HEK293 (cell line): ENCODE data around the gene PBXIP1.

Experiments
- CTCF ChIA-PET: fragments of 350-600 bp; formaldehyde crosslinking; extraction: SDS; loops from one replicate; lab custom pipeline; 2021; ENCODE audit warnings: antibody characterized with exemption; lab: Yijun Ruan, JAX
- POLR2A ChIA-PET: fragments of 300-600 bp; formaldehyde crosslinking; extraction: SDS; loops from one replicate; lab custom pipeline; 2020; ENCODE audit warnings: antibody characterized with exemption, inconsistent platforms; lab: Yijun Ruan, JAX
- H3K27ac ChIP-seq: fragments of 200-500 bp; sonication (Bioruptor generic); 2 replicates; pipeline ENCODE4 v1.5.1; 2014; ENCODE audit warnings: low read depth, low read length, control low read depth, inconsistent platforms; ENCODE audit errors: extremely low read depth
- H3K36me3 ChIP-seq, 2 experiments: fragments of 200-500 bp in 1 of 2; sonication (Bioruptor generic) in 1 of 2; 1 replicate in 1 of 2; 2 replicates in 1 of 2; pipeline ENCODE4 v1.5.1; 2014 to 2017; ENCODE audit warnings: inconsistent platforms in 2 of 2, low read length in 2 of 2; ENCODE audit not compliant: control insufficient read depth in 2 of 2, insufficient read depth in 1 of 2
- H3K4me1 ChIP-seq: fragments of 200-500 bp; sonication (Bioruptor generic); 2 replicates; pipeline ENCODE4 v1.5.1; 2014; ENCODE audit warnings: mild to moderate bottlenecking, low read length, inconsistent platforms; ENCODE audit not compliant: control insufficient read depth, insufficient read depth
- H3K4me3 ChIP-seq: 2 replicates; pipeline ENCODE4 v1.5.1; 2011; ENCODE audit warnings: low read depth, mild to moderate bottlenecking, control low read depth, low read length, moderate library complexity
- H3K9me3 ChIP-seq: fragments of 200-500 bp; sonication (Bioruptor generic); 2 replicates; pipeline ENCODE4 v1.5.1; 2014; ENCODE audit warnings: low read depth, low read length, inconsistent platforms; ENCODE audit not compliant: control insufficient read depth, insufficient read depth
- EGR2 ChIP-seq: fragments of 450-650 bp; formaldehyde crosslinking; IDR thresholded peaks from 2 replicates; pipeline ENCODE4 v1.5.1; 2016; ENCODE audit warnings: low read depth, missing biosample characterization, missing genetic modification characterization
- ELK4 ChIP-seq: IDR thresholded peaks from 2 replicates; pipeline ENCODE4 v1.6.1; 2011; ENCODE audit warnings: mild to moderate bottlenecking, low read depth, low read length, borderline replicate concordance
- INSM2 ChIP-seq: fragments of 450-650 bp; formaldehyde crosslinking; IDR thresholded peaks from 2 replicates; pipeline ENCODE4 v1.5.1; 2016; ENCODE audit warnings: missing biosample characterization, missing genetic modification characterization
- KLF10 ChIP-seq: fragments of 450-650 bp; IDR thresholded peaks from 2 replicates; pipeline ENCODE4 v1.5.1; 2018; ENCODE audit warnings: missing biosample characterization, mild to moderate bottlenecking, missing genetic modification characterization
- PATZ1 ChIP-seq: fragments of 450-650 bp; formaldehyde crosslinking; IDR thresholded peaks from 2 replicates; pipeline ENCODE4 v1.5.1; 2016; ENCODE audit warnings: missing biosample characterization, missing genetic modification characterization
- SCRT1 ChIP-seq: fragments of 450-650 bp; formaldehyde crosslinking; IDR thresholded peaks from 2 replicates; pipeline ENCODE4 v1.5.1; 2016; ENCODE audit warnings: missing biosample characterization, missing genetic modification characterization, borderline replicate concordance
- SETDB1 ChIP-seq: IDR thresholded peaks from one replicate; pipeline ENCODE4 v1.6.1; 2017; ENCODE audit warnings: mild to moderate bottlenecking, low read length, moderate library complexity, mixed read lengths; ENCODE audit not compliant: insufficient read length
- ZBTB6 ChIP-seq: fragments of 450-650 bp; formaldehyde crosslinking; IDR thresholded peaks from 2 replicates; pipeline ENCODE4 v1.5.1; 2017; ENCODE audit warnings: missing biosample characterization, missing genetic modification characterization
- ZBTB7A ChIP-seq: fragments of 450-650 bp; formaldehyde crosslinking; IDR thresholded peaks from 2 replicates; pipeline ENCODE4 v1.5.1; 2016; ENCODE audit warnings: low read depth, missing biosample characterization, missing genetic modification characterization
- ZFP3 ChIP-seq: fragments of 450-650 bp; formaldehyde crosslinking; IDR thresholded peaks from 2 replicates; pipeline ENCODE4 v1.5.1; 2016; ENCODE audit warnings: low read depth, missing biosample characterization, missing genetic modification characterization
- ZNF18 ChIP-seq: fragments of 450-650 bp; formaldehyde crosslinking; IDR thresholded peaks from 2 replicates; pipeline ENCODE4 v1.5.1; 2016; ENCODE audit warnings: missing biosample characterization, missing genetic modification characterization
- ZNF184 ChIP-seq: fragments of 450-650 bp; IDR thresholded peaks from 2 replicates; pipeline ENCODE4 v1.5.1; 2018; ENCODE audit warnings: missing biosample characterization, mild to moderate bottlenecking, missing genetic modification characterization
- ZNF202 ChIP-seq: fragments of 450-650 bp; formaldehyde crosslinking; IDR thresholded peaks from 2 replicates; pipeline ENCODE4 v1.5.1; 2016; ENCODE audit warnings: missing biosample characterization, missing genetic modification characterization, borderline replicate concordance
- ZNF223 ChIP-seq: fragments of 450-650 bp; formaldehyde crosslinking; IDR thresholded peaks from 2 replicates; pipeline ENCODE4 v1.5.1; 2016; ENCODE audit warnings: missing biosample characterization, missing genetic modification characterization
- ZNF280C ChIP-seq: fragments of 450-650 bp; formaldehyde crosslinking; IDR thresholded peaks from 2 replicates; pipeline ENCODE4 v1.5.1; 2016; ENCODE audit warnings: missing biosample characterization, missing genetic modification characterization
- ZNF391 ChIP-seq: fragments of 450-650 bp; formaldehyde crosslinking; IDR thresholded peaks from 2 replicates; pipeline ENCODE4 v1.5.1; 2016; ENCODE audit warnings: low read depth, missing biosample characterization, missing genetic modification characterization, borderline replicate concordance
- ZNF426 ChIP-seq: fragments of 450-650 bp; formaldehyde crosslinking; IDR thresholded peaks from 2 replicates; pipeline ENCODE4 v1.5.1; 2017; ENCODE audit warnings: missing biosample characterization, missing genetic modification characterization, mild to moderate bottlenecking, inconsistent platforms, moderate library complexity
- ZNF473 ChIP-seq: fragments of 450-650 bp; formaldehyde crosslinking; IDR thresholded peaks from 2 replicates; pipeline ENCODE4 v1.5.1; 2017; ENCODE audit warnings: missing biosample characterization, missing genetic modification characterization
- ZNF501 ChIP-seq: fragments of 450-650 bp; formaldehyde crosslinking; IDR thresholded peaks from 2 replicates; pipeline ENCODE4 v1.5.1; 2016; ENCODE audit warnings: missing biosample characterization, missing genetic modification characterization
- ZNF549 ChIP-seq: fragments of 450-650 bp; IDR thresholded peaks from 2 replicates; pipeline ENCODE4 v1.5.1; 2018; ENCODE audit warnings: missing biosample characterization, missing genetic modification characterization, mild to moderate bottlenecking, inconsistent platforms, moderate library complexity
- ZNF600 ChIP-seq: fragments of 450-650 bp; formaldehyde crosslinking; IDR thresholded peaks from 2 replicates; pipeline ENCODE4 v1.5.1; 2016; ENCODE audit warnings: missing biosample characterization, missing genetic modification characterization
- ZNF76 ChIP-seq: fragments of 450-650 bp; formaldehyde crosslinking; IDR thresholded peaks from 2 replicates; pipeline ENCODE4; 2016; ENCODE audit warnings: low read depth, missing biosample characterization, missing genetic modification characterization, borderline replicate concordance
- ZSCAN23 ChIP-seq: fragments of 450-650 bp; formaldehyde crosslinking; IDR thresholded peaks from 2 replicates; pipeline ENCODE4 v1.5.1; 2016; ENCODE audit warnings: missing biosample characterization, missing genetic modification characterization

PBXIP1 gene

GRCh38 chr1:154961207-154962155 is 5.6 kb upstream of the PBXIP1 start, which contains the start of gene PYGO2:
TSS of gene PYGO2 (minus strand) at chr1:154961782. CDS start at chr1:154961576, 206 bp downstream.
- Histone ChIP-seq H3K9me3 (no peaks in the 10 kb centered on the region), H3K27ac (peak within 1 kb of the TSS; percentile 94), H3K4me3 (peak within 1 kb of the TSS; percentile 90), H3K4me1 (peaks cover 9% of the 10 kb centered on the region), H3K36me3 (peaks cover 3 to 58% of the 10 kb centered on the region in 2 experiments)
- ChIA-PET CTCF (interaction anchor here (0.6 to 2.5 kb wide), 19 partner anchors 8 to 1401 kb away, joined by 3 to 16 read pairs (median 3); partner anchors contain the start of genes FLAD1, LENEP and PMVK), POLR2A (interaction anchor here (0.6 to 2.9 kb wide), 12 partner anchors 10 to 123 kb away, joined by 3 to 69 read pairs (median 4); partner anchors contain the start of genes FLAD1, PMVK and SHC1)
- TF ChIP-seq ZNF426: no peak
- TF ChIP-seq EGR2 (tag by site-specific recombination): peak; percentile 93
- peak; percentile 57 for TF ChIP-seq ZNF600 (tag by site-specific recombination)
- peak; percentile 63; the same call in 1 of the 2 replicates for TF ChIP-seq ZNF76 (tag by site-specific recombination)
- no peak; the same call in 1 of the 2 replicates for TF ChIP-seq ZNF202 (tag by site-specific recombination)
- no peak for TF ChIP-seq ZNF280C (tag by site-specific recombination)
- peak; percentile 83; the same call in 1 of the 2 replicates for TF ChIP-seq ZBTB6
- peak; percentile 94 for TF ChIP-seq PATZ1 (tag by site-specific recombination)
- TF ChIP-seq KLF10 (tag by site-specific recombination): peak; percentile 35; the same call in 1 of the 2 replicates
- TF ChIP-seq ZBTB7A (tag by site-specific recombination): peak; percentile 87
- no peak for TF ChIP-seq ZNF473 (tag by site-specific recombination)
- TF ChIP-seq ZNF391 (tag by site-specific recombination): peak; percentile 18; the same call in 1 of the 2 replicates
- TF ChIP-seq ELK4: peak; percentile 69; the same call in 1 of the 2 replicates
- peak; percentile 37; the same call in 1 of the 2 replicates for TF ChIP-seq INSM2 (tag by site-specific recombination)
- 0 out of 2 replicates have a peak, but pooled peaks have one; percentile 11 for TF ChIP-seq ZNF18 (tag by site-specific recombination)
- peak; percentile 93 for TF ChIP-seq ZNF501
- TF ChIP-seq SCRT1 (tag by site-specific recombination): no peak
- TF ChIP-seq ZNF184: no peak
- TF ChIP-seq SETDB1: no peak
- no peak for TF ChIP-seq ZNF223 (tag by site-specific recombination)
- no peak for TF ChIP-seq ZSCAN23 (tag by site-specific recombination)
- TF ChIP-seq ZNF549 (tag by site-specific recombination): no peak
- no peak for TF ChIP-seq ZFP3
